NK-92 treated with Interleukin-12 subunit alpha and Interleukin-12 subunit beta, amount 100 ng/mL, for 24 hours (cell line): Measurements from ENCODE around the gene SEMA3C.

Source experiments
- DNase-seq: peaks from one replicate; lab custom pipeline; 2025; lab: John Stamatoyannopoulos, UW

Gene SEMA3C

DNA sequence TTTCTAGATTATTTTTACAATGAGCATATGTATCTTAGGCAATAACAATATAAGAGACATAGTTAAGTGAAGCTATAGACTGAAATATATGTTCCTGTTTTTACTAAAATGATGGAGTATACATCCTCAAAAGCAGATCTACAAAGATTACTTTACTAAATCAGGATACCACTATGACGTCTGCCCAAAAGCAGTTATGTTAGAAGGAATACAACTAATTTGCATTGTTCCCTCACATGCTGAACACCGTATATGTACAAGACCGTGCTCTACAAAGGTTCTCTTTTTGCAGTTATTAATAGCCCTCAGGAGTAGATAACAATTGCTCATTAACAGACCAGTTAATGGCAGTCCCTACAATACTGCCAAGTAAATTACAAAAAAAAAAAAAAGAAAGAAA, 143.0 kb downstream of the SEMA3C start:
- DNase-seq, result no peak

DNA sequence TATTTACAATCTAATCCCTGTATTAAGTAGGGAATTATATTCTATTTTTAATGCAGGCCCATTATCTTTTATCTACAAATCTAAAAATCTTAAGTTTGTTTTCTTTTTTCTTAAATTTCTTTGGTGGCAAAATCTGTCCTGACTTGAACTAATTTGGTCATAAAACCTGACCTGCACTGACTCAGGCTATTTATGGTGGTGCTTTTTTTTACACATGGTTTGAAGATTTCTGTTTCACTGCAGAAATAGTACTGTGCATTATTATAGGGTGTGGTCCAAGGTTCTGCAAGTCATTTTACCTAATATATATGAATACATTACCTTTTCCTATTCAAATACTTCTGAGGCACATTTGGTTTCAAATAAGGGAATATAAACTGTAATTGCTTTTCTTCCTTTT, 143.4 kb downstream of the SEMA3C start:
- DNase-seq, result no peak

DNA sequence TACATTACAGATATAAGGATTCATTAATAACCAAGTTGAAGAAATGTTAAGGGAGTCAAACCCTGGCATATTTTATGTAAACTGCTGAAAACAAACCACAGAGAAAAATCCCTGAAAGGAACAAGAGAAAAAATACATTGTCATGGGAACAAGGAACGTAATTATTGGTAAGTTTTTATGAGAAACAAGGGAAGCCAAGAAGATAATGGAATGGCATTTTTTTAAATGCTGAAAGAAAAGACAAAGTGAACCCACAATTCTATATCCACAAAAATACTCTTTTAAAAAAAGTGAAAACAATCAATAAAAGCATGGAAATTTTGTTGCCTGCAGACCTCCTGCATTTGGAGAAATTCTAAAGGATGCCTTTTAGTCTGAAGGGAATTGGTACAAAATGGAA, 144.0 kb downstream of the SEMA3C start:
- no peak for DNase-seq

DNA sequence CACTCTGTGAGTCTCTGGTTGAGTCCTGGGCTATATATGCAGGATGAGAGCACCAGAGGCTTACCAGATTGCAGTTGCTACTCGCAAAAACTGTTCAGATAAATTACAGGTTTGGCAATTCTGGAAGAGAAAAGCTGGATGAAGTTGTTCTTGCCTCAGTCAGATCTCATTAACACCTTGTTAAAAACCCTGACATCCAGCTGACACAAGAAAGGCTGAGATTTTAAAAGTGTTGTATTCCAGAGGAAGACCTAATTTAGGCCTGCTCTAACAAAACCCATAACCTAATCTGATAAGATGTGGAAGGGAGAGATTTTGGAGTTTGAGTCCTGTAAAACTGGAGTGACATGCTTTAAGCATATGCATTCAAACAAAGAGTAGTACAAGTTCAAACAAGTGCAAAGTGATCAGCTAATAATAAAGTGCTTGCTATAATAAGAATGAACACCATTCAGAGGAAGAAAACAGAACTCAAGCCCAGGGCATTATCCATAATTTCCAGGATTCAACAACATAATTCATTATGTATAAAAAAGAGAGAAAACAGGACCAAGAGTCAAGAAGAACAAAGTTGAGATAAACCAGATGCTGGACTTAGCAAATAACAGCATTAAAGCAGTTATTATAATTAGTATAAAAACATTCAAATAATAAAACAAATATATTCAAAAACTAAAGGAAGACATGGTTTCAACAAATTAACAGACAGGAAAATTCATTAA, 144.9 kb downstream of the SEMA3C start:
- no peak for DNase-seq

DNA sequence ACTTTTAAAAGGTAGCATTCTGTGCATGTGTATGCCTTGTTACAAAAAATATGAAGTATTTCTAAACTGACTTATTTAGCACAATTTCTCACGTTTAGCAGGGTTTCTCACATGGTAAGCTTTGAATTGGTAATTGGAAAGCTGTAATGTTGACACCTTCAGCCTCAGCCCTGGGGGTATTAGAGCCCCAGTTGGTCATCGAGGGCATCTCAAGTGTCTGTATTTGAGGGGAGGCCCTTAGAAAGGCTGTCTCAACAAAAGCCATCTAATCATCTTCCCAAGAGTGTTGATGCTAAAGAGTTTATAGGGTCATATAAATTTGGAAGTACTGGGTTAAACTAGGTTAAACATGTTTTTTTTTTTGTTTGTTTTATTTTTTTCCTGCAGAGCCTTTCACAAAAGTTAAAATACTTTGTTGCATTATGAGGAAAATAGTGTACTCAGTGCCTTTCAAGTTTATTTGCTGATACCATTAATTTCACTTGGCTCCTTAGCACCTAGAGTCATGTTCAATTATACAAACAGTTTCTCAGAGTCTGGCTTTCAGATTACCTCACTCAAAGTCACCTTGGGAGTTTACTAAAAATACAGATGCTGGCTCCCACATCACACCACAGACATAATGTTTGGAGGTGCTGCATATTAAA, 146.4 kb downstream of the SEMA3C start:
- no peak for DNase-seq

DNA sequence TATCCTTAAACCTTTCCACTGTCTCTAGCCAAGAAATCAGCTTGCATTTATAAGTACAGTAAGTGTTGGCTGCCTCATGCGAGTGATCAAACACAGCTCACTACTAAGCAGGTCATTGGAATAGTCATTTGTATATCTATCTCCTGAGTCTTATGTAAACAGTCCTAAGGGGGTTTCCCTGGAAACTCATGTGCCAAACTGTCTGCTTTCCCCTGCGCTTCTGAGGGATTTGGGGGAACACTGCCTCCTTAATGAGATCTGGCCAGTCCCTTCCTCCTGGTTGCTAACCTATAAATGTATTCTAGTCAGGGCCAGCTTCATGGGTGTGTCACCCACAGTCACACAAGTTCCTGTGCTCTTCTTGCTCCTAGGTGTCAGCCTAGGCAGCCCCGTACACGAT, 147.3 kb downstream of the SEMA3C start:
- no peak for DNase-seq

DNA sequence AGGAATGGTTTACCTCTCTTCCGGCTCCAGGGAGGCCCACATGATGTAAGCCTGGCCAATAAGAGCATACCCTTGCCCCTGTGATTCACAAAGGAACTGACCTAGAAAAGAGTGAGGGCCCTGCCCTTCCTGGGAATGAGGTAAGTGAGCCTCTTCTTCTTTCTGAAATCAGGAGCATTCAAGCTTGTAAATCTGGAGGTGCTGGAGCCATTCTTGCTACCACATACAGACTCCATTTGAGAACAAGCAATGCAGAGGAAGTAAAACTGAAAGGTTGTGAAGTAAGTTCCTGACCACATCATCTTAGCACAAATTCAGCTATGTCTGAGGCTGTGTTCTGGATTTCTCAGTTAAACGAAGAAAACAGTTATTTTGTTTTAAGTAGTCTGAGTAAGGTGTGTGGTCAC, 148.2 kb downstream of the SEMA3C start:
- no peak for DNase-seq

DNA sequence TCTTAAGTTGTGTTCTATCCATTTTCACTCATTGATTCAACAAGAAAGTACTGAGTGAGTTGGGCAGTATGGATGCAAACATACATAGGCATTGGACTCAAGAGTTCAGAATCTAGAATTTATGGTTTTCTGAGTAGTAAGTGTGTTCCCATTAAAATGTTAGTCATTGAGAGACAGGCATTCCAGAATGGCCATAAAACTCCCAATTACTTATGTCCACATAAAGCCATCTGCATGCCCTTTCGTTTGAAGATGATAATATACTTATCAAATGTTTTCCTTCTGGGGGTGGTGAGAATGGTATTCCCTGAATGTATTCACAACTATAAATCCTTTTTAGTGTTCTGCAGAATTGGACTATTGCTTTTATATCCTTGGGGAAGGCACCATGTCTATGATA, 148.8 kb downstream of the SEMA3C start:
- no peak for DNase-seq

DNA sequence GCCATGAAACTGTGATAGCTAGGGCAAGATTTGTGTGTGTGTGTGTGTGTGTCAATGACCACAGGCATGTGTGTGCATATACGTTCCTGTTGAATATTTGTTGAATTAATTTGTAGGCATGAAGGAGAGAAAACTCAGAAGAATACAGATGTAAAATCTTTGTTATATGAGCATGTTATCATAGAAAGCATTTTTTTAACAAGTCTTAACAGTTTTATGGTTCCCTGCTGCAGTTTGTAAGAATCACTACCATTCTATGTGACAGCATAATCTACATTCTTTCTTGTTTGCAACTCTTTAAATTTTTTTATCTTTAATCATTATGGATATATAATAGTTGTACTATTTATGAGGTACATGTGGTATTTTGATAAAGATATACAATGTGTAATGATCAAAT, 150.1 kb downstream of the SEMA3C start:
- no peak for DNase-seq

DNA sequence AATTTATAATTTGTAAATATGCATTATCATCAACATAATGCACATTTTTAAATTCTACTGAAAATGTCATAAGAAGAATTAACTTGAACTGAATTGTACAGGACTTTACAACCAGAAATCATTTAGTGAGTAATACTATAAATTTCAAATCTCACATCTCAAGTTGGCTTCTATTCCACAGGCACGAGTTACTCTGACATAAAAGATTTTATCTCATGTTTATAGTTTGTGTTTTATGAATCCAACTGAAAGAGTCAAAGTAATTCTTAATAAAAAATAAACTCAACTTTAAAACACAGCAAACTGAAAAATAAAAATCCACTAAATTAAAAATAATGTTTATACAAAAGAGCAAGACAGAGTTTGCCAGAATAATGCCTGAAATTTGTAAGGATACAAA, 151.2 kb downstream of the SEMA3C start:
- no peak for DNase-seq

DNA sequence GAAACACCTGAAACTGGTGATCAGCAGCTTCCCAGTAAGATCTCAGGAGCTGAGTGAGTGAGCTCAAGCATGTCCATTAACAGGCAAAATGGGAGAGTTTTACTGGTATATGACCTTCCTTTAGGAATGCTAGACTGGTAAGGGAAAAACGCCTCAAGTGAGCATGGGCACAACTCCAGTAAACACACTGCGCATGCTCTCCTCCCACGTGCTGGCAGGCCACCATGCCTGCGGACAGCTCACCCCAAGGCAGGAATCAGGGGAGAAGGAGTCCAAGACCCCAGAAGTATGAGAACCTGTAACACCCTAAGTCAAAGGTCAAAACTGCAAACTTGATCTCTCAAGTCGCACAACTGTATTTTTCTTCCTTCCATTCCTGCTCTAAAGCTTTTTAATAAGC, 152.1 kb downstream of the SEMA3C start:
- DNase-seq, result no peak

DNA sequence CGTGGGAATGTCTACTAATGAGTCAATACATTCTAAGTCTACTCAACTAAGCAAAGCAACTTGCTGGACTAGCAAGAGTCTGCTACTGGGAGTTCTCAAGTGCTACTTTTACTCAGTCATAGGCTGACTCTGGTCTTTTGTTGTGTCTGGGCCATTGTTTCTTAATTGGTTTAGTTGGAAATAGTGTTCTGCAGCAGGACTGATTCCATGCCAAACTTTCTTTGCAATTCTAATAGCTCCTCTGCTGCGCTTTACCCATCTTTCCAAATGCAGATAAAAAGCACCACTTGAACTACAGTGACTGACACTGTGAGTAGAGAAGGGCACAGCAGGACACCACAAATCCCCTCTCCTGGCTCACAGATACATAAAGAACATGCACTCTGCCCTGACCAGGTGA, 154.7 kb downstream of the SEMA3C start:
- no peak for DNase-seq

DNA sequence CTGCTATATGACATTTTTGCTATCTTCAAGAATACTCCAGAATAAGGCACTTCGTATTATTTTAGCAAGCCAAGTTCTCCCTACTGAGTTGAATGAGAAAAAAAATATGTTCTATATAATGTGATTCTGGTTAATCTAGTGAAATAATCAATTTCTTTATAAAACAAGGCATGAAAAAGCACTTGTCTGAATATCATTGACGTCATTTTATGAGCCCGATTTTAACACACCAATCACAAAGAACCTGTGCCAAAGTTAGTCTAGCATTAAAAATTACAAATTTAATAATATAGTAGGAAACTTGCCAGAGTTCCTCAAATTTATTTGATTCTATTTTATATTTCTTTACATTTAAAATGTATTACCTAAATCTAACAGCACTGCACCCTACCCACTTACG, 155.1 kb downstream of the SEMA3C start:
- DNase-seq, result no peak

DNA sequence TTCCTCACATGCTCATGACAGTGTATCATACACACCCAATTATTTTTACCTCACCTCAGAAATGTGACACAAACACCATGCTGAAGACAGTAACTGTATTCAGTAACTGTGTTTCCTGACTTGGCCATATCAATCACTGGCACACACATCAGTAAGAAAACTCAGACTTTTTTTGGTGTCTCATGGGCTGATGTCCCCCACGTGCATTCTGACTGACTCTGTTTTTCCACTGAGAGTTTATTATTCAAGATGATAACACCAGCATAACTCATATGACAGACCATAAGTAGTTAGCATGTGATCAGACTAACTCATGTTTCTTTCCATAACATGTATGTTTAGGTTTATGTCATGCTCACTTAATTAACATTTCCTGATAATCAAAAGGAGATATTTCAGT, 155.6 kb downstream of the SEMA3C start:
- DNase-seq, result no peak

DNA sequence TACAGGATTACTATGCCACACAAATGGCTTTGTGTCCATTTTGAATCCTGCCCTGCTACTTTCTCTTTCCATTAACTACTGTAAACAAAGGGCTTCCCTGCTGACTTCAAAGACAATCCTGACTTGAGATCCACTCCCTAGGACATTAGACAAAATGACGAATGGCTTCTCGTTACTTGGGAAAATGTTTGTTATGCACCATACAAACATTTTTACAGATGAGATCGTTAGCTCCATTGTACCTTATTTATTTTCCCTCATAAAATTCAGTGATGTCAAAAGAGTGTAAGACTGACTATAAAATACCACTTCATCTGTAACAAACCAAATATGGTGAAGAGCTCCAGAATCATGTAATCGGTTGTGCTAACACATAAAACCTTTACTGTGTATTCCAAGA, 158.6 kb downstream of the SEMA3C start:
- no peak for DNase-seq

DNA sequence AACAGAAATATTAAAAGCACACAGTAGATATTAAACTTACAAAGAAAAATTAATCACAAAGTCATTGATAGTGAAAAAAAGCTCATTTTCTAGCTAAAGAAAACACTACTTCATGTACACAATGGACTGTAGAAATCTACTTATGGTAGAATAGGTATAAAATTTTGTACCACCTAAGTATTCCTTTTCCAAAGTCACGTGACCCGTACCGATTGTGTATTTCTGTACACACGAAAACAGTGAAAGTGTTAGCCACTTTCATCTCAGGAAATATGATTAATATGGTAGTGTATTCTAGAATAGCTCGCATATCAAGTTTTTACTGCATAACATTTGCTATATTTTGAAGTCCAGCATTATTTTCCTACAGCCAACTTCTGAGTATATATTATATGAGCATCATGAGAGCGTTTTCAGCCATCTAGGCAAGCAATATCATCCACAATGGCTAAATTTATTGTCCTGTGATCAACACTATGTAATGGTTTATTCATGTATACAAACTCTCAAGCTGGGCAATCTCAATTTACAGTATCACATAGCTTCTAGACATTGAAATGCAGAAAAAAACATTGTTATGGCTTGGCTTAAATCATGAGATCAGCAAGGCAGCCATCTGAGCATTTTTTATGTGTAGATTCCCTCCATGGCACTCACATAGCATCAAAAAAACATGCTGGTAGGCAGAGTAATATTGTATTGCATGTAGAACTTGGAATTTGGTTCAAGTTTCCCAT, 165.7 kb downstream of the SEMA3C start:
- DNase-seq, result no peak

DNA sequence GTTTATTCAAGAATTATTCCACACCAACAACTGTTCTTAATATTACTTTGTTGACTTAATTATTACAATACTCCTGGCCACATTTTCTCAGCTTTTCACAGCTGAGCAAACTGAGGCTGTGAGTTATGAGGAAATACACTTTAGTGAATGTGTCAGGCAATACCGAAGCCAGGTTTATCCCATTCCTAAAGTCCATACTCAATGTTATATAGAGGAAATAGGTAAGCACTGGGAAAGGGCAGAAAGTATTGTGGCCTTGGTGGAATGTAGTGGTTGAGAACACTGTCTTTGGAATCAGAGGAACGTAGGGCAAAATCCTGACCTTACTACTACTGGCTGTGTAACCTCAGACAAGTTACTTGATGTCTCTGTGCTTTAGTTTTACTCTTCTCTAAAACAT, 169.6 kb downstream of the SEMA3C start:
- DNase-seq, result no peak

DNA sequence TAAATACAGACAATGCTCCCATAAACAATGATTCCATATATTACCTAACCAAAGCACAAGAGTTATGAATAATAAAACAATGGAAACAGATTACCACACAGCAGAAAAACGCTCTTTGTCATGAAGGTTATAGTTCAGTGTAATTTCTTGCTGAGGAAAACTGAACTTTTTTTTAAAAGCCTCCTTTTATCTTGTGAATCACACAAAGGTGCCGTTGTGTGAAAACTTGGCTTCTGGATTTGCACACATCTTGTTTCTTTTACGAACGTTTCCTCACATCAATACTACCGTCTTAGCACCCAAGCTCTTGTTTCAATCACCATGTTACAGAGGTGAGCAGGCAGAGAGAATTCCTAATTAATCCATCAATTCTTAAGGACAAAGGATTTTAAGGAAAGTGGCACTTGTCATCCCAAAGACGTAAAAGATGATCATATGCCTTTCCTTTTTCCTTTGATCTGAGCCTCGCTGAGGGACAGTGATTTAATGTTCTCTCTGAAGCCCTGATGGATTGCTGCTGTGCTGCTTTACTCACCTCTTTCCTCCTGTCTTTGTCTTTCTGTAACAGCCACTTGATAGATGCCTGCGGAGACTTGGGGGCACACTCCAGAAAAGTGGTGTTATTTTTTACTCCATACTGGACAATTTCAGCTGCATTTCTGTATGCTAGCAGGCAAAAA, 170.3 kb downstream of the SEMA3C start:
- no peak for DNase-seq

DNA sequence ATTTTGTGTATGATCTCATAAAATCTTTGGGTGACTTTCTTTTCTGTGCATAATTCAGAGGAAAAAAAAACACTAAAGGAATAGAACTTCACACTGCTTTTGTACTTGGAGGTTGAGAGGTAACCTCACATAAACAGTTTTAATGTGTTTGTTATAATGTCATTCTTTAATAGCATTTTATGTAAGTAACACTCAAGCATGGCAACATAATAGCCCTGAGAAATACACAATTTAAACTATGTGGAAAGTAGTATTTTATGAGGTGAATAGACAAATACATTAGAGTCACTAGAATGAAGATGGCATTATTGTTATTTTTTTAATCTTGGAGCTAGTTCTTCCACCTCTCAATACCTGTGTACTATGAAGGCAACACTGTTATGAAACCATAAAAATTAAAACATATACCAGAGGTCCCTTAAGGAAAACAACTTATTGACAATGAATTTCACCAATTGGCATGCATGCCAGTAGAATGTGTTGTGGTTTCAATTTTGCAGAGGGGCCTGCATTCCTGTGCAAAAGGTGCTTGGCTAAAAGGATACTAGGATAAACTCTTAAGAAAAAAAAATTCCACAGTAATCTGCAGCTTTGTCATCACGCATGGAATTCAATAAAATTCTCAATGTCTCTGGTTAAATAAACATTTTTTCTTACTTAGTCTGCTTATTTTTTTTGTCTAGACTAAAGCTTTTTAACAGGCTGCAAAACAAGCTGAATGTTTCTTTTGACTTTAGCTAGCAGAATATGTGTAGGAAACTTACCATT, 177.9 kb downstream of the SEMA3C start:
- DNase-seq, result no peak

DNA sequence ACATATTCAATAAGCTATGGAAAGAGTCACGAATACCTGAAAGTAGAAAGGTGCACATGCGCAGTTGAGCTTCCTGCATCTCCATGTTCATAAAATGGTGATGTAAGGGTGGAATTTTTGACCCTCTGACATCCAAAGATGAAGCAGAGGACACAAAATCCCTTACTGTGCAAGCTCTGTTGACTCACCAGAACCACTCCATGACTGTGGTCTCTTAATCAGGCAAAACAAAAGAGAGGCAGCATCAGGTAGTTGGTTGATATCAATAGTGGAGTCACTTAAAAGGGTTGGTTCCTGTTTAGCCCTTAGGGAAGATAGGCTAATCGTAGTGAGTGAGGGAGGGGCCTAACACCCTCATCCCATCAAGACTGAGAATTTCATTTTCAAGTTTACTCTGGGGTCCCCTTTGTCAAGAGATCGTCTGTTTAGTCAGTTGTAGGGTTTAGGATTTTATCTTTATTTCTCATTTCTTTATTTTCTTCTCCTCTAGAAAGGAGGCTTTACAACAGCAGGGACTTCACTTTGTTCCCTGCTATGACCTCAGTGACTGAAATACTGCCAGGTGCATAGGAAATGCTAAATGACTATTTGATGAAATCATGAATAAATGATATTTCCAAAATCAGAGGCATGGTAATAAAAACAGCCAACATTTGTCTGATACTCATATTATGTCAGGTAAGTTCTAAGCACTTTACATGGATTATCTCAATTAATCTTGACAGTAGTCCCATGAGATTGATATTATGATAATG, 182.3 kb downstream of the SEMA3C start:
- DNase-seq, result no peak

DNA sequence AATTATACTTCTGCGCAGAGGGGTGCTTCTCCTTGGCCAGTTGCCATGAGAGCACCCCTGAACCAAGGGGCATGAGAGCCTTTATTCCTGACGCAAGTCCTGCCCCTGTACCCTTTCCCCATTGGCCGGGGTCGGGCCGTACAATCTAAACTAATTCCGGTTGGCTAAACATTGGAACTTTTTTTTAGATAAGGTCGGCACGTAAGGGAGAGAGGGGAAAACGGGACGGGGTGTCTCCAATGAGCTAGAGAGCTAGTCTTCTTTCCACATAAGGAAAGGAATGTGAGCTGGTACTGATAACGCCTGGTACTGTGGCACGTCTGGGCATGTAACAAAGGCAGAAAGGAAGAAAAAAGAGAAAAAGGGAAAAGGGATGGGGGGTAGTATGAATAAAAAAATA, 183.5 kb downstream of the SEMA3C start:
- no peak for DNase-seq
